Fibroblast of lung (primary cell): Measurements from ENCODE around the gene SLCO4C1.

Source experiments
- CTCF ChIP-seq, 2 donors: IDR thresholded peaks in 1 of 2; conservative IDR thresholded peaks in 1 of 2; 1 replicate in 1 of 2; 2 replicates in 1 of 2; pipeline ENCODE4 v1.5.1; 2011 to 2012; ENCODE audit warnings: low read length in 2 of 2, control low read depth in 1 of 2, inconsistent platforms in 1 of 2, low read depth in 1 of 2, mild to moderate bottlenecking in 1 of 2
- EZH2 ChIP-seq: IDR thresholded peaks from 2 replicates; pipeline ENCODE4 v1.5.1; 2012; ENCODE audit warnings: low read length, control low read depth, mild to moderate bottlenecking; ENCODE audit errors: missing control alignments

- TF ChIP-seq CTCF (conservative IDR thresholded peaks at IDR 0.05 in 1 of 2, IDR thresholded peaks at IDR 0.05 in 1 of 2; ENCODE audit: low read depth in 1 of 2, low read length in 2 of 2), result no peak
- TF ChIP-seq EZH2, result no peak
Measured at GRCh38 chr5:102324714-102325113, 28.6 kb upstream of the SLCO4C1 start.
